Measurements from ENCODE around the gene TEDC1.

The TEDC1 gene

DNA sequence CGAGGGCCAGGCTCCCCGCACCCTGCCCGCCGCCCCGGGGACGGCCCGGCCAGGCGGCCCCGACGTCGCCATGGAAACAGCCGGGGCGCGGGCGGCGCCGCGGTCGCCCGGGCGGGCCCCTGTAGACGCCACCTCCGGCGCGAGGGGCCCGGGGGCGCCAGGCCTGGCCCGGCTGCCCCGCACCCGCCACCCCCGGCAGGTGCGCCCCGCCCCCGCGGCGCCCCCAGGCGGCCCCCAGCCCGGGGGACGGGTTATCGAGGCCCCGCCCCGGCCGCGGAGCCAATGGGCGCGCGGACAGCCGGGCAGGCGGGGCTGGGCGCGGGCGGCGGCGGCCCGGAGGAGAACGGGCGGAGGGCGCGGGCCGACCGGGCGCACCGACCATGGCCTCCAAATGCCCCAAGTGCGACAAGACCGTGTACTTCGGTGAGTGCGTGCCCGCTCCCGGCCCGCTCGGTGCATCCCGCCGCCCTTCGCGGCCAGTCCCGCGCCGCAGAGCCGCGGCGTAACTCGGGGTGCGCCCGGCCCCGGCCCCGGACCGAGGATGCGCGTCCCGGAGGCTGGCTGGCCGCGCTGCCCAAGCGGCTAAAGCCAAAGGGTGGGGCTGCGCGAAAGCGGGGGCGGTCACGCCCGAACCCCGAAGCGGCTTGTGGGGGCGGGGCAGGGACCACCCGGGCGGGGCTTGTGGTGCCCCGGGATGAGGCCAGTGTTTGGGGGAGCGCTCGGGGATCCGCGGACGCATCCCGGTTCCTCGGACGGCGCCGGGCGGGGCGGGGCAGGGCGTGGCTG is 16.4 kb upstream of the TEDC1 start, which contains the start of gene CRIP2:
TSS of gene CRIP2 (plus strand) at position 339 of the 786 bp plus-strand sequence. CDS start at position 381, 42 bp downstream.
- peak; percentile 40 for DNase-seq (ENCODE audit: low read depth)

GRCh38 chr14:105475269-105476096 is 15.6 kb upstream of the TEDC1 start:
- DNase-seq (ENCODE audit: low read depth): peak; percentile 30

DNA sequence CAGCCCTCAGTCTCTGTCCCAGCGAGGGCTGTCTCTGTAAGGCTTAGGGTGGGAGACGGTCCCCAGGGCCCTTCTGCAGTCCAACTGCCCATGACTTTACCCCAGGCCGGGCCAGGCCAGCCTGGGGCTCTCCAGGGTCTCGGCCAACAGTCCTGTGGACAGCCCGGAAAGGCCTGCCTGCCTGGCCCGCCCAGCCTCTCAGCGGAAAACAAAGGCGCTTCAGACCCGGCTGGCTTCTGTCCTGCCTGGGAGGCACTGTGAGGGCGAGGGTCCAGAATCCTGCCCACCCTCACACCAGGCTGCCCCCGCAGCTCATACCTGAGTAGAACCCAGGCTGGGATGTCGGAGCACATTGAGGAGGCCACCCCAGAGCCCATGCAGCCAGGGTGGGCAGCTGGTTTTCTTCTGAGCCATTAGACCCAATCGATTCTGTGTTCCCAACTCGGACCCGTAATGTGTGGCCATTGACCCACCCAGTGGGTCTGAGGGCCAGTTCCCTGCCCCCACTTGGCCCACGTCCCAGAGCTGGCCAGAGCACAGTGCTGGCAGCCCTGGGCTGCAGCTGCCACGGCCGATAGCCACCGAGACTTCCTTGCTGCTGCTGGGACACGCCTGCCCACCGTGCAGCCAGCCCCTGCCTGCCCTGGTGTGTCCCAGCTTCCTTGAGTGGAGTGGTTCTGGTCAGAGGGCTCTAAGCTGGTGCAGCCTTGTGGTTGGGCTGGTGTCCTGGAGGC is 14.8 kb upstream of the TEDC1 start:
- peak; percentile 30 for DNase-seq (ENCODE audit: low read depth)

GRCh38 chr14:105476831-105477659 is 14.0 kb upstream of the TEDC1 start:
- DNase-seq (ENCODE audit: low read depth): no peak

DNA sequence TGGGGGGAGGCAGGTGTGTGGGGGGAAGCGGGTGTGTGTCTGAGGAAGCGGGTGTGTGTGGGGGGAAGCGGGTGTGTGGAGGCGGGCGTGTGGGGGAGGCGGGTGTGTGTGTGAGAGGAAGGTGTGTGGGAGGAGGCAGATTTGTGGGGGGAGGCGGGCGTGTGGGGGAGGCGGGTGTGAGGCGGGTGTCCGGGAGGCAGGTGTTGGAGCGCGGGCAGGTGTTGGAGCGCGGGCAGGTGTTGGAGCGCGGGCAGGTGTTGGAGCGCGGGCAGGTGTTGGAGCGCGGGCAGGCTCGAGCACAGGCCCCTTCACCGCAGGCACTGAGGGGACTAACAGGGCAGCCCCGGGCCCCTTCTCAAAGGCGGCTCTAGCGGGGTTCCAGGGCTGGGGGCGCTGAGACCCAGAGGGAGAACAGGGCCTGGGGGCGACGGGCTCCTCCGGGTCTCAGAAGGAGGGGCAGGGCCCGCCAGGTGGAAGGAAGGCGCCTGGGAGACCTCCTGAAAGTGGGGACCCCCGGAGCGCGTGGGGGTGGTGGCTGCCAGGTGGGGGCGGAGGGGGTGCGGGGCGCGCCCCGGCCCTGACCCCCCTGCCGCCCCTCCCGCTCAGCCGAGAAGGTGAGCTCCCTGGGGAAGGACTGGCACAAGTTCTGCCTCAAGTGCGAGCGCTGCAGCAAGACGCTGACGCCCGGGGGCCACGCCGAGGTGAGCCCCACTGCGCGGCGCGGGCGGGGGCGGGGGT is 13.2 kb upstream of the TEDC1 start:
- DNase-seq (ENCODE audit: low read depth): no peak

DNA sequence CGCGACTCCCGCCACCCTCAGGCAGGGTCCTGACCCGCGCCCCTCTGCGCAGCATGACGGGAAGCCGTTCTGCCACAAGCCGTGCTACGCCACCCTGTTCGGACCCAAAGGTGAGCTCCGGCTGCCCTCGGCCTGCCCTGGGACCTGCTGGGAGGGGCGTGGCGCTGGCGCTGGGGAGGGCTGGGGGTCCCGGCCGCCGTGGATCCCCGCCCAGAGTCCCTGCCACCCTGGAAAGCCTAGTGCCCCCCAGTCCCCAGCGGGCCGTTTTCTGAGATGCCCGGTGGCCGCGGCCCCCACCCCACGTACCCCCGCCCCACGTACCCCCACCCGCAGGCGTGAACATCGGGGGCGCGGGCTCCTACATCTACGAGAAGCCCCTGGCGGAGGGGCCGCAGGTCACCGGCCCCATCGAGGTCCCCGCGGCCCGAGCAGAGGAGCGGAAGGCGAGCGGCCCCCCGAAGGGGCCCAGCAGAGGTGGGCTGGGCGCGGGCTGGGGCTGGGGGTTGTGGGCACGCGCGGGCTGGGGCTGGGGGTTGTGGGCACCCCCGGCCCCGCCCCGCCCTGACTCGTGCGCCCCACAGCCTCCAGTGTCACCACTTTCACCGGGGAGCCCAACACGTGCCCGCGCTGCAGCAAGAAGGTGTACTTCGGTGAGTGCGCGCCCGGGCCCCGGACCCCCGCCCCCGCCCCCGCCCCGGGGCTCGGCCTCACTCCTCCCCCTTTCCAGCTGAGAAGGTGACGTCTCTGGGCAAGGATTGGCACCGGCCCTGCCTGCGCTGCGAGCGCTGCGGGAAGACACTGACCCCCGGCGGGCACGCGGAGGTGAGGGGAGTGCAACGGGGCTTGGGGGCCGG is 12.4 kb upstream of the TEDC1 start:
- no peak for DNase-seq (ENCODE audit: low read depth)

DNA sequence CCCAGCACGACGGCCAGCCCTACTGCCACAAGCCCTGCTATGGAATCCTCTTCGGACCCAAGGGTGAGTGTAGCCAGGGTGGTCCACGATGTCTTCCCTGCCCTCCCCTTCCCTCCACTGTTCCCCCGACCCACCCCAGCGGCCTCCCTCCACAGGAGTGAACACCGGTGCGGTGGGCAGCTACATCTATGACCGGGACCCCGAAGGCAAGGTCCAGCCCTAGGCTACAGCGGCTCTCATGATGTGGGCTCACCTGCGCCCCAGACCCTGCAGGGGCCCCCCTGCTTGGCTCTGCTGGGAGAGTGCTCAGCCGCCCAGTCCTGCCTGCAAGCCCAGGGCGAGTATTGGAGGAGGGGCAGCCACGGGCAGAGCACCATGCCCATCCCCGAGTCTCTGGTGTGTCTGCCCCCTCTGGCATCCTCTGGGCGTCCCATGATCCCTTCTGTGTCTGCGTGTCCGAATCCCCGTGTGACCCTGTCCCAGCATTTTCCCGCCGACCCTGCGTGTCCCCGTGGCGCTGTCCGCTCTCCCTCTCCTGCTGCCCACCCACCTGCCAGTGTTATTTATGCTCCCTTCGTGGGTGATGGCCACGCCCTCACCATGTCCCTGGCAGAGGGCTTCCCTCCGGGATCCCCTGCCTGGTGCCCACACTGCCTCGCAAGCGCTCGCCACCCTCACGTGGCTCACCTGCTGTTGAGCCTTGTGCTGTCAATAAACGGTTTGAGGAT is 11.5 kb upstream of the TEDC1 start:
- DNase-seq (ENCODE audit: low read depth): no peak

GRCh38 chr14:105480199-105480746 is 10.8 kb upstream of the TEDC1 start:
- DNase-seq (ENCODE audit: low read depth): no peak

GRCh38 chr14:105480807-105481801 is 9.9 kb upstream of the TEDC1 start:
- peak; percentile 77 for DNase-seq (ENCODE audit: low read depth)

GRCh38 chr14:105481886-105482457 is 9.1 kb upstream of the TEDC1 start:
- DNase-seq (ENCODE audit: low read depth): peak; percentile 97

GRCh38 chr14:105482486-105483110 is 8.4 kb upstream of the TEDC1 start:
- DNase-seq (ENCODE audit: low read depth): no peak

GRCh38 chr14:105483300-105484068 is 7.6 kb upstream of the TEDC1 start:
- no peak for DNase-seq (ENCODE audit: low read depth)

DNA sequence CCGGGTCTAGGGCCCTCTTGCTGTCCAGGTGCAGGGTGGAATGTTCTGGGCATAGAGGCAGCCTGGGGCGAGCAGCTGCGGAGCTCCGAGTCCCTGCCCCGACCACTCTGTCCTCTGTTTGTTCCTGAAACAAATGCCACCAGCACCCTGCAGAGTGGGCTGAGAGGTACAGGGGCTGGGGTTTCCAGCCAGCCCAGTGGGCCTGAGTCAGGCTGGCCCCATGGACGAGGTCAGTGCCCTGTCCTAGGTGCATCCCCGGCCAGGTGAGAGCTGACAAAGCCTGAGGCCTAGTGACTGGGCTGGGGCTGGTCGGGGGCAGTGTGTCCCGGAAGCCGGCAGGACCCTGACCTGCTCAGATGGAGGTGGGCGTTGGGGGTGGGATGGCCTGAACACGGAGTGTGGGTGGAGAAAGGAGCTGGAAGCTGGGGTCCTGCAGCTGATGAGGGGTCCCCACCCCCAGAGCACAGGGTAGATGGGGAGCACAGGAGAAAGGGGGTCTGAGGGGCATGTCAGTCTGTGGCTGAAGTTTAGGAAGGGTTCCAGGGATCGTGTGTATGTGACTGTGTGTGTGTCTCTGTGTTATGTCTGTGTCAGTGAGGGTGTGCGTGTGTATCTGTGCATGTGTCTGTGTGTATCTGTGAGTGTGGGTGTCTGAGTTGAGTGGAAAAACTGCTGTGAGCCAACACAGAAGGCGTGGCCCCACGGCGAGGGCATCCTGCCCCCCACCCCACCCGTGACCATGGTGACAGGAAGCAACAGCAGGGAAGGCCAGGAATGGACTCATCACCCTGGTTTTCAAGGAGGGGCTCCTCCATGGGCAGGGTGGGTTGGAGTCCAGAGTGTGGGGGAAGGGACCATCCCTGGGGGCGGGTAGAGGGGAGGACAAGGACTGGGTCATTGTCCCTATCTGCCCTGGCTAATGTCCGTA is 6.7 kb upstream of the TEDC1 start:
- no peak for DNase-seq (ENCODE audit: low read depth)

DNA sequence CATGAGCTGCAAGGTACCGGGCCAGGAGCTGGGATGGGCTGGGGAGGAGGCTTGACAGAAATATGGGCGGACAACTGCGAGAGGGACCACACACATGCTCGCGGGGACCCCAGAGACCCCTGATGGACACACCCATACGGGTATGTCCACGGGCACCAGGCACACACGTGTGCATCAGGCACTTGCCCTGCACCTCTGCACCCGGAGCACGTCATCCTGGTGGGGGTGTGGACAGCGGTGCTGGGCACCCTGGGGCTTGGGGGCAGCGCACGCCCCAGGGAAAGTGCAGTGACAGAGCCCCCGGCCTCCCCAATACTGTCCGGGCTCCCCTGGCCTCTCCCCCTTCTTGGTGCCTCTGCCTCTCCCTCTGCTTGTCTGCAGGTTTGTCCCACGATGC is 6.1 kb upstream of the TEDC1 start:
- DNase-seq (ENCODE audit: low read depth): no peak

DNA sequence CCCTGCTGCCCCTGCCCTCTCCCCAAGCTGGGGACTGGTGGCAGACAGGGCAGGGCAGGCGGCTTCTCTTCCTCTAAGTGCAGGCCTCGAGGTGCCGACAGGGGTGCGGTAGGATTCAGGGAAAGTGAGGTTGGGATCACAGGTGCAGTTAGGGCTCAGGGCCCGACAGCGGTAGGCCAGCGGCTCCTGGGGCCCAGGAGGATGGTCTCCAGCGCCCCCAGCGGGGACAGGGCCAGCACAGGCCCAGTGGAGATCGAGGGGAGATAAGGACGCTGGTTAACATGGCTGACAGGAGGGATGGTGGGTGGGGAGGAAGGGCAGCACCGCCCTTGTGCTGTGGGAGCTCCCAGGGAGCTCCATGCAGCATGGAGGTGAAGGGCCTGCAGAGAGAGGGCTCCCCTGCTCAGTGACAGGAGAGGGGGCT is 5.3 kb upstream of the TEDC1 start:
- DNase-seq (ENCODE audit: low read depth): no peak

Measured in iris pigment epithelial cell (primary cell).